ENCODE measurements around the gene NBEA.

The NBEA gene

DNA sequence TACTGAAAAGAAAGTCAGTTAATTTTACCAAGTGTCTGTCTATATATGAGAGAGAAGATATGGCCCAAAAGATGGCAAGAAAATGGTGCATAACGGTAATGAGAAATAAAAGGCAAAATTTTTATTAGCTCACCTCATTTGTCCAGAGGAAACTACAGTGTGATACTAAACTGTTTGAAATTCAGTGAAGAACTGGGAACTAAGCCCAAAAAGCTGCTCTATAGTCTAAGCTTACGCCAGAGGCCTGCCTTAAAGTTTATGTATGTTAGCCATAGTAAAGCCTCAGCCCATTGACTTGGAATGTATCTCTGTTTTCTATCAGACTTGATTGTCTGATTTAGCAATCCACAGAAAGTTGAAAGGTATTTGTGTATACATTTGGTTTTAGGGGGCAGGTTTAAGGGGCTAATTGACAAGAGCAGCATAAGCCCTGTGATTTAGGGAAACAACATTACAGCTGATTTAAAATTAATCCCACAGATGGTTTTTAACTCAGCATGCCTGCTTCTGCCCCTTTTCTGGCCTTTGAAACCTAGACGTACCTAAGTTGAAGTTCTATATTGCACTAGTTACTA, 625.4 kb downstream of the NBEA start:
- TF ChIP-seq POLR2A (IDR thresholded peaks at IDR 0.05; ENCODE audit: low read depth, low read length): no peak
- DNase-seq (ENCODE audit: insufficient read length, low spot score) (no peak), FAIRE-seq (no peak)

- FAIRE-seq (no peak), DNase-seq (ENCODE audit: insufficient read length, low spot score) (no peak)
- TF ChIP-seq POLR2A (IDR thresholded peaks at IDR 0.05; ENCODE audit: low read depth, low read length): no peak
These were observed 631.6 kb downstream of the NBEA start for GRCh38 chr13:35573639-35574038.

GRCh38 chr13:35592457-35592856, 650.4 kb downstream of the NBEA start:
- FAIRE-seq (no peak), DNase-seq (ENCODE audit: insufficient read length, low spot score) (no peak)
- no peak for TF ChIP-seq POLR2A (IDR thresholded peaks at IDR 0.05; ENCODE audit: low read depth, low read length)

GRCh38 chr13:35593651-35594050, 651.6 kb downstream of the NBEA start:
- TF ChIP-seq POLR2A (IDR thresholded peaks at IDR 0.05; ENCODE audit: low read depth, low read length): no peak
- DNase-seq (ENCODE audit: insufficient read length, low spot score) (no peak), FAIRE-seq (no peak)

- no peak for TF ChIP-seq POLR2A (IDR thresholded peaks at IDR 0.05; ENCODE audit: low read depth, low read length)
- FAIRE-seq: no peak
- DNase-seq (ENCODE audit: insufficient read length, low spot score): no peak
These were observed 652.0 kb downstream of the NBEA start for GRCh38 chr13:35594096-35594495.

DNA sequence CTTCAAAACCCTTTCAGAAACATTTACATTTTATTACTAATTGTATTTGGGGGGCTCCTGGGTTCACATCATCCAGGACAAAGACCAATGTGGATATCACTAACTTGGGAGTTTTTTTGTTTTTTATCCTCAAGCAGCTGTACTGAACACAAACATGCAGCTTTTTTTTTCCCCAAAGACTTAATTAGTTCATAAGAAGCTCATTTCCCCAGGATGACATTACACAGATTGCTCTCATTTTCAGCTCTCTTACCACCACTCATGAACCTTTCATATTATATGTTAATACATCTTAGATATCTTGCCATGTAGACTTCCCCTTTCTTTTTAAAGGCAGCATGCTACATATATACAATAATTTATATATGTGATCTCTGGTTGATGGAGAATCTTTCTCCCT, 653.1 kb downstream of the NBEA start:
- TF ChIP-seq POLR2A (IDR thresholded peaks at IDR 0.05; ENCODE audit: low read depth, low read length): no peak
- DNase-seq (ENCODE audit: insufficient read length, low spot score) (no peak), FAIRE-seq (no peak)

DNA sequence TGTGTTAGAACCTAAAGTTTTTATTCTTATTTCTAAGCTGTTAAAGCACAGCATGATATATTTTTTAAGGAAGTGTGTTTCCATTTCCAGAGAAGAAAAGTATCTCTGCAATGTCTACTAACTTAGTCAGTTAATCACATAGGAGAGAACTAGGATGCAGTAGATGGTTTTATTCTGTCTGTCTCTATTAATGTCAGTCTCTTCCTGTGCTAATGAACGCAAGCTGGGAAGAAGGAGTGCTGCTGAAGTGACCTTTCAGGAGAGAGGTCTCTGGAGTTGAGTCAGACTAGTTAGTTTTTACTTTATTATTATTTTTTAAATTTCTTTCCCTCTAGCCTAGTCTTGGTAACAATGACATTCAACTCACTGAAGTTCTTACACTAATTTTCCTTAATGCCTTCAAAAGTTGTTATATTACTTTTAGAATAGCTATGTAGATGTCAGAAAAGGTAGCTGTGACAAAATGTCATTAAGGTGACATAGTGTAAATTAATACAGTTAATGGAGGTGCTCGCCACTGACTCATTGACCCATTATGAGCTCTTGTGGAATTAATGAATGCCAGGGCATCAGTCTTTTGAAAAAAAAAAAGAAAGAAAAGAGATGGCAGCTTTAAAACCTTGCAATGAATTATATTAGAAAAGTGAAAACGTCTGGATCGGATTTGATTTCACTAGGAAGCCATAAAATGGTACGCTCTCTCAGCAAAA, 654.4 kb downstream of the NBEA start:
- no peak for FAIRE-seq
- no peak for DNase-seq (ENCODE audit: insufficient read length, low spot score)
- TF ChIP-seq POLR2A (IDR thresholded peaks at IDR 0.05; ENCODE audit: low read depth, low read length): no peak

DNA sequence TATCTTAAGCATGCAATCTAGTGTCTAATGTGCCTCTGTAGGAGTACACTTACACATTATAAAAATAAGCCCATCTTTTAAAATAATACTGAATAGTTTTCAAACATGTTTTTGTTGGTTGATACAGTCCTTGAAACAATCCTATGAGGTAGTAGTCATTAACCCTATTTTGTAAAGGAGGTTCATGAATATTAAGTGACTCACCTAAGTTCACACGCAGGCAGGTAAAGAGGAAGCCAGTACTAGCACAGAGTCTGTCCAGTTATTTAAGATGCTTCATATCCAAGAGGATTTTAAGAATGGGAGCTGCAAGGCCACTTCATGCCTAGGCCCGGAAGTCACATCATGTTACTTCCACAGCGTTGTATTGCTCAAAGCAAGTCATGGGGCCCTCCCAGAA, 655.4 kb downstream of the NBEA start:
- no peak for FAIRE-seq
- DNase-seq (ENCODE audit: insufficient read length, low spot score): no peak
- no peak for TF ChIP-seq POLR2A (IDR thresholded peaks at IDR 0.05; ENCODE audit: low read depth, low read length)

DNA sequence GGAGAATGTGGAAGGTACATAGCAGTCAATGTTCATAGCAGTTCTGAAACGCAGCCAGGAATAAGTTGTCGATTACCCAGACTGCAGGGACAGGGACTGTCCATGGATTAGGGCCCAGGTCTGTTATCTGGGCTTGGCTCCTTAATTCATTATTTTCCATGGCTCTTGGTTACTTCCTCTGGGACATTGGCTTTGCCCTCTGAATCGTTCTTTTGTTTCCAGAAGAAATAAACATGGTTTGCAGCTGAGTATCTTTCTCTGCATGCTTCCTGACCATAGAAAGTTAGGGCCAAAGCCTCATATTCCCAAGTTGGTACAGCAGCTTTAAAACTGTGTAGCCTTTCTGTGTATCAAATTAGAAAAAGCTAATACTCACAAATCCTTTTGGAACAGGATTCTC, 656.2 kb downstream of the NBEA start:
- DNase-seq (ENCODE audit: insufficient read length, low spot score) (no peak), FAIRE-seq (no peak)
- no peak for TF ChIP-seq POLR2A (IDR thresholded peaks at IDR 0.05; ENCODE audit: low read depth, low read length)

DNA sequence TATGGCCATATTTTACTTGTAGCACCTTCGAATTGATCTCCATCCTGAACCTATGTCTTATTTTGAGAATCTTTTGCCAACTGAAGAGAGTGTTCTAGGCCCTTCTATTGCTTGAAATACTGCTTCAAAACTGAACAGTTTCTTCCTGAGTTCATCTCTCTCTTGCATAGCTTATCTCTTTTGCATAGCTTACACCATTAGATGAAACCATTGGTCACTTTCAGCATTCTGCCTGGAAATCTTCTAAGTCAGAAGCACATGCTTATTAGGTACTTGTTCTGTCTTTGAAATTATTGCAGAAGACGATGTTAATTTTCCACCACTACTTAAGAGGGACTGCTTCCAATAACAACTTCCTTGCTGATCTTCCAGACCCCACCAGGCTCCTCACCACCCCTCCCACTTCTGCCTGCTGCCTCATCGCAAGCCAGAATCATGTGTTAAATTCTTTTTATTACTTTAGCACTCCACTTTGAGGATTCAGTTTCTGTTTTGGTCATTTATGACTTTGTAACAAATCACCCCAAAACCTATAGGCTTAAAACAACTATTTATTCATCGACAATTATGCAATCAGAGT, 656.8 kb downstream of the NBEA start:
- DNase-seq (ENCODE audit: insufficient read length, low spot score): no peak
- TF ChIP-seq POLR2A (IDR thresholded peaks at IDR 0.05; ENCODE audit: low read depth, low read length): no peak
- no peak for FAIRE-seq

- FAIRE-seq (no peak), DNase-seq (ENCODE audit: insufficient read length, low spot score) (no peak)
- TF ChIP-seq POLR2A (IDR thresholded peaks at IDR 0.05; ENCODE audit: low read depth, low read length): no peak
These were observed 657.3 kb downstream of the NBEA start for GRCh38 chr13:35599384-35599783.

GRCh38 chr13:35600137-35600536, 658.1 kb downstream of the NBEA start:
- no peak for TF ChIP-seq POLR2A (IDR thresholded peaks at IDR 0.05; ENCODE audit: low read depth, low read length)
- no peak for FAIRE-seq
- no peak for DNase-seq (ENCODE audit: insufficient read length, low spot score)

- no peak for DNase-seq (ENCODE audit: insufficient read length, low spot score)
- TF ChIP-seq POLR2A (IDR thresholded peaks at IDR 0.05; ENCODE audit: low read depth, low read length): no peak
- no peak for FAIRE-seq
These were observed 661.7 kb downstream of the NBEA start for GRCh38 chr13:35603593-35604285.

GRCh38 chr13:35614666-35615065, 672.6 kb downstream of the NBEA start:
- no peak for FAIRE-seq
- TF ChIP-seq POLR2A (IDR thresholded peaks at IDR 0.05; ENCODE audit: low read depth, low read length): no peak
- no peak for DNase-seq (ENCODE audit: insufficient read length, low spot score)

All from H54 (cell line).